OCI-LY7 (cell line): ENCODE data around the gene IQCB1. TPM values are rescaled to one million over a fixed set of nuclear protein-coding genes. Genes with fewer than 3 reads are reported as not detected.
A peak's percentile ranks its signal among the peaks of the same experiment; 100 is the strongest.

Source experiments
- BruUV-seq: library from RNA; stranded (reverse); fragments of 400-500 nt; replicated peaks from 2 replicates; lab custom pipeline; 2021; lab: Mats Ljungman, UMichigan
- CTCF ChIA-PET: fragments of 300-600 bp; sonication (Branson Sonifier 250); formaldehyde crosslinking; loops from one replicate; lab custom pipeline; 2022; ENCODE audit warnings: antibody characterized with exemption; ENCODE audit not compliant: unreplicated experiment; lab: Charles Lee
- POLR2A ChIA-PET: fragments of 300-600 bp; sonication (Branson Sonifier 250); formaldehyde crosslinking; loops from one replicate; lab custom pipeline; 2022; ENCODE audit warnings: antibody characterized with exemption; lab: Charles Lee
- DNase-seq: peaks from one replicate; pipeline ENCODE4 v3.0.0-alpha.2; 2015; ENCODE audit warnings: low spot score
- H2AFZ ChIP-seq: fragments of 200-600 bp; sonication (generic), shearing (Covaris generic); 2 replicates; pipeline ENCODE4 v1.6.1; 2014; ENCODE audit warnings: mild to moderate bottlenecking, antibody characterized with exemption, low read length, moderate library complexity
- H3K27ac ChIP-seq: fragments of 200-600 bp; sonication (generic); 2 replicates; pipeline ENCODE4 v1.5.1; 2014; ENCODE audit warnings: mixed run types, low read depth, mild to moderate bottlenecking, moderate library complexity, low read length, inconsistent platforms; ENCODE audit not compliant: poor library complexity, severe bottlenecking
- H3K36me3 ChIP-seq: fragments of 200-600 bp; sonication (generic); 2 replicates; pipeline ENCODE4 v1.6.1; 2014; ENCODE audit warnings: mild to moderate bottlenecking, antibody characterized with exemption, low read length, moderate library complexity, mixed read lengths; ENCODE audit not compliant: insufficient read depth
- H3K4me1 ChIP-seq: fragments of 200-600 bp; sonication (generic); 2 replicates; pipeline ENCODE4 v1.5.1; 2014; ENCODE audit warnings: mild to moderate bottlenecking, low read length; ENCODE audit not compliant: insufficient read depth, poor library complexity, severe bottlenecking
- H3K4me2 ChIP-seq: fragments of 200-600 bp; sonication (generic); 2 replicates; pipeline ENCODE4 v1.6.1; 2014; ENCODE audit warnings: mild to moderate bottlenecking, low read length
- H3K4me3 ChIP-seq: fragments of 200-600 bp; sonication (generic); 2 replicates; pipeline ENCODE4 v1.5.1; 2014; ENCODE audit warnings: mild to moderate bottlenecking, low read depth, low read length; ENCODE audit not compliant: poor library complexity, severe bottlenecking
- H3K79me2 ChIP-seq: fragments of 200-600 bp; sonication (generic); 2 replicates; pipeline ENCODE4 v1.6.1; 2016; ENCODE audit warnings: low read depth, mild to moderate bottlenecking, low read length, moderate library complexity, mixed read lengths; ENCODE audit not compliant: insufficient read depth
- H3K9me2 ChIP-seq: fragments of 200-600 bp; sonication (generic); 2 replicates; pipeline ENCODE4 v1.6.1; 2016; ENCODE audit warnings: mild to moderate bottlenecking, low read length, mixed read lengths; ENCODE audit not compliant: insufficient read depth
- H3K9me3 ChIP-seq: fragments of 200-600 bp; sonication (generic); 2 replicates; pipeline ENCODE4 v1.6.1; 2014; ENCODE audit warnings: mild to moderate bottlenecking, mixed run types, low read length, mixed read lengths
- H4K20me1 ChIP-seq: fragments of 200-600 bp; sonication (generic); 2 replicates; pipeline ENCODE4 v1.6.1; 2014; ENCODE audit warnings: mild to moderate bottlenecking, antibody characterized with exemption, low read length, moderate library complexity, mixed read lengths; ENCODE audit not compliant: insufficient read depth
- CTCF ChIP-seq: fragments of 200-600 bp; sonication (generic); conservative IDR thresholded peaks from 2 replicates; pipeline ENCODE4 v1.5.1; 2014; ENCODE audit warnings: mild to moderate bottlenecking, antibody characterized with exemption, low read length, moderate library complexity, mixed read lengths
- EZH2phosphoT487 ChIP-seq: fragments of 200-600 bp; sonication (generic); IDR thresholded peaks from 2 replicates; pipeline ENCODE4 v1.6.1; 2018; ENCODE audit warnings: low read depth, borderline replicate concordance, mild to moderate bottlenecking, mixed run types, antibody characterized with exemption, low read length, moderate library complexity, mixed read lengths
- intact Hi-C: fragments of 100-400 bp; cut with micrococcal nuclease; formaldehyde crosslinking; loops from one replicate; pipeline ENCODE4 v1.10.0; 2022; ENCODE audit not compliant: unreplicated experiment
- total RNA-seq, 2 experiments: library from RNA; depleted of rRNA in 1 of 2; stranded (reverse); fragments of >200 nt in 1 of 2; shearing (Covaris generic) in 1 of 2; gene quantifications; 2 replicates each; pipeline ENCODE4 v1.2.3, GENCODE V29; 2014 to 2022

IQCB1 gene
- total RNA-seq, 2 experiments from 2014 or later, result 77.5 to 100 TPM

DNA sequence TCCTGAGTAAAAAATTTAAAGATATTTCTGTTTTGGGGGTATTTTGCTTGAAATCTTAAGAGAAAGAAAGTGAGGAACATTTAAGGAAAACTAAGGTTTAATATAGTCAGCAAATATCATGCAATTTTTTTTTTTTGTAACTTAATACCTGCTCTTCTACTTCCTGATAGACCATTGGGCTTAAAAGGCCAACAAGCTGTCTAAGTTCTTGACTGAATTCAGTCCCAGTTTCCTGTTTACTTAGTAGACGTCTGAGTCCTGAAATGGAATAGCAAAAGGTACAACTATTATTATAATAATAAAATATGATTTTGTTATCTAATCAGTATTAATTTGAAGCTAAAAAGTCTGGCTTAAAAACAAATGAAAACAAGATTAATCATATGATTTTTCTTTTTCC lies 37.9 kb downstream of the IQCB1 start:
- POLR2A ChIA-PET, result interaction anchor here (0.6 to 8.4 kb wide), 4 partner anchors 13 to 199 kb away, joined by 3 to 178 read pairs (median 25); partner anchors contain the start of genes EAF2 and IQCB1
- Histone ChIP-seq H3K9me3 (peaks cover 1% of the 10 kb centered on the region; the same call in 1 of the 2 replicates), H4K20me1 (no peaks in the 10 kb centered on the region), H3K9me2 (no peaks in the 10 kb centered on the region), H3K4me2 (peak overlapping the region; percentile 12), H3K4me1 (peaks cover 55% of the 10 kb centered on the region), H3K36me3 (peaks cover 92% of the 10 kb centered on the region), H2AFZ (no peak overlapping the region), H3K4me3 (no peak overlapping the region), H3K27ac (peak overlapping the region; percentile 91), H3K79me2 (peaks cover 30% of the 10 kb centered on the region; the same call in 1 of the 2 replicates)
- CTCF ChIA-PET, result no interaction called here
- no peak for TF ChIP-seq EZH2phosphoT487
- TF ChIP-seq CTCF, result no peak
- DNase-seq, result peak; percentile 21
- BruUV-seq, result no TSS peak
- intact Hi-C loops, result no loop called here

DNA sequence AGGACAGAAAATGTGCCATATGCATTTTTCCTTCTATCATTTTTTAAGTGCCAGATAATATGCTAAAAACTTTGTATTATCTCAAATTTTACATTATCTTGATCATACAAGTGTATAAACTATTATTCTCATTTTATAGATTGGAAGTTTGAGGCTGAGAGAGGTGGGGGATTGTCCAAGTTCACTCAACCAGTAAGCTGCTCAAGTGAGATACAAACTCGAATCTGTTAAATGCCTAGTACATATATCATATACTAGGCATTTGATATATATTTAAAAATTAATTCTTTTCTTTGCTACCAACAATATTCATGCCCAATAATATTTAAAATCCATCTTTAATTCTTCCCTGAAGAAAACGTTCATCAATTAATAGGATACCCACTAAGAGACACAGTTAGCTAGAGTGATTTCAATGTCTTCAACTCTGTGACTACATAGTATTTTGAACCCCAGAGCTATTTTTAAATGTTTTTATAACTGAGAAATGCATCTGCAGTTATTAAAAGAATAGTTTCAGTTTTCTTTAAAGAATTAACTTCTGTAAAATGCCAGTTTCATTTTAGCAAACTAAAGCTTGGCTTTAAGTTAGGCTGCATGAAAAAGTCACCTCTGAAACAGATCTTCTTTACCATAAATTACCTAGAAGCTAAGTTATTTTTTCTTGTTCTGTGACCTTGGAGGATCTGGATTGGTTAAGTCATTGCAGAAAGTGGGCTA lies 40.4 kb downstream of the IQCB1 start:
- Histone ChIP-seq H3K27ac (peak overlapping the region; percentile 91), H4K20me1 (no peaks in the 10 kb centered on the region), H3K4me1 (peaks cover 55% of the 10 kb centered on the region), H3K4me2 (peak overlapping the region; percentile 67), H3K9me2 (no peaks in the 10 kb centered on the region), H3K79me2 (peaks cover 30% of the 10 kb centered on the region; the same call in 1 of the 2 replicates), H3K9me3 (no peaks in the 10 kb centered on the region; the same call in 1 of the 2 replicates), H2AFZ (no peak overlapping the region), H3K36me3 (peaks cover 92% of the 10 kb centered on the region), H3K4me3 (peak overlapping the region; percentile 49)
- POLR2A ChIA-PET, result interaction anchor here (0.5 to 8.4 kb wide), 17 partner anchors 9 to 124 kb away, joined by 3 to 178 read pairs (median 4); partner anchors contain the start of genes EAF2, GOLGB1 and IQCB1
- BruUV-seq, result TSS peak; percentile 6
- TF ChIP-seq EZH2phosphoT487, result no peak
- TF ChIP-seq CTCF, result no peak
- peak; percentile 61 for DNase-seq
- intact Hi-C loops, result loop anchor here (1.0 to 5.0 kb wide), 3 partner anchors 15 to 247 kb away; partner anchors contain the start of genes EAF2, IQCB1 and POLQ
- CTCF ChIA-PET, result no interaction called here
